Measurements from ENCODE around the gene UBXN10.

UBXN10 gene

GRCh38 chr1:20185834-20186782, at the start of gene UBXN10, which contains the start of gene PLA2G2C:
UBXN10 (plus strand) TSS chr1:20186096; CDS start chr1:20190562, 4,466 bp downstream.
PLA2G2C (minus strand) TSS chr1:20186518; CDS start chr1:20177363, 9,155 bp downstream.
- no peak for FAIRE-seq

GRCh38 chr1:20136249-20136648, 49.6 kb upstream of the UBXN10 start:
- FAIRE-seq, result no peak

GRCh38 chr1:20137055-20137454, 48.8 kb upstream of the UBXN10 start:
- FAIRE-seq, result no peak

GRCh38 chr1:20137604-20138003, 48.3 kb upstream of the UBXN10 start:
- FAIRE-seq, result no peak

GRCh38 chr1:20138346-20138745, 47.5 kb upstream of the UBXN10 start:
- no peak for FAIRE-seq

- FAIRE-seq, result no peak
Measured at GRCh38 chr1:20138961-20139550, 46.8 kb upstream of the UBXN10 start, which contains the start of gene PLA2G2F. PLA2G2F (plus strand) TSS chr1:20139323; CDS start chr1:20139428, 105 bp downstream.

- no peak for FAIRE-seq
Measured at GRCh38 chr1:20139776-20140612, 45.9 kb upstream of the UBXN10 start.

GRCh38 chr1:20141001-20141400, 44.9 kb upstream of the UBXN10 start:
- no peak for FAIRE-seq

GRCh38 chr1:20141466-20141865, 44.4 kb upstream of the UBXN10 start:
- no peak for FAIRE-seq

GRCh38 chr1:20142001-20142710, 43.7 kb upstream of the UBXN10 start:
- FAIRE-seq, result no peak

GRCh38 chr1:20143318-20143717, 42.6 kb upstream of the UBXN10 start:
- no peak for FAIRE-seq

- FAIRE-seq, result no peak
Measured at GRCh38 chr1:20143734-20144565, 41.9 kb upstream of the UBXN10 start.

GRCh38 chr1:20147846-20148570, 37.9 kb upstream of the UBXN10 start:
- no peak for FAIRE-seq

- FAIRE-seq, result no peak
Measured at GRCh38 chr1:20148571-20149500, 37.1 kb upstream of the UBXN10 start.

GRCh38 chr1:20149601-20150325, 36.1 kb upstream of the UBXN10 start:
- no peak for FAIRE-seq

GRCh38 chr1:20150326-20150705, 35.6 kb upstream of the UBXN10 start:
- FAIRE-seq, result no peak

GRCh38 chr1:20150969-20151368, 34.9 kb upstream of the UBXN10 start:
- no peak for FAIRE-seq

GRCh38 chr1:20151906-20152598, 33.8 kb upstream of the UBXN10 start:
- no peak for FAIRE-seq
